HCT116 (cell line): Measurements from ENCODE around the gene PRDM2. TPM values are rescaled to one million over a fixed set of nuclear protein-coding genes. Genes with fewer than 3 reads are reported as not detected.

Source experiments
- ATAC-seq: fragments of 200-7000 bp; cut with Tn5 transposase; 2 replicates; pipeline ENCODE4 v1.9.1; 2020; ENCODE audit warnings: mild to moderate bottlenecking, moderate library complexity
- BruUV-seq: library from RNA; stranded (reverse); fragments of 400-500 nt; replicated peaks from 2 replicates; lab custom pipeline; 2021; lab: Mats Ljungman, UMichigan
- CTCF ChIA-PET: fragments of 300-600 bp; sonication (Branson Sonifier 250); formaldehyde crosslinking; loops from one replicate; lab custom pipeline; 2021; ENCODE audit warnings: antibody characterized with exemption; lab: Charles Lee
- POLR2A ChIA-PET: fragments of 300-600, 350-600 bp; sonication (Branson Sonifier 250); formaldehyde crosslinking; loops from one replicate; lab custom pipeline; 2021; ENCODE audit warnings: antibody characterized with exemption; lab: Charles Lee
- RAD21 ChIA-PET, 2 experiments: fragments of 300-600 bp; sonication (Branson Sonifier 250); formaldehyde crosslinking; loops; one replicate each; lab custom pipeline; 2023; ENCODE audit warnings: low total read pairs in 2 of 2; ENCODE audit not compliant: uncharacterized antibody in 2 of 2, unreplicated experiment in 2 of 2, low non-redundant PET in 1 of 2; lab: Charles Lee
- DNase-seq: peaks from one replicate; pipeline ENCODE4 v3.0.0-alpha.2; 2010; ENCODE audit warnings: low read depth, low spot score
- H2AFZ ChIP-seq: fragments of 200-600 bp; shearing (Covaris generic), sonication (generic); 2 replicates; pipeline ENCODE4 v1.6.1; 2017; ENCODE audit warnings: low read depth, mixed run types, mixed read lengths, antibody characterized with exemption, low read length; ENCODE audit not compliant: poor library complexity, severe bottlenecking
- H3K27ac ChIP-seq: 2 replicates; pipeline ENCODE4 v1.5.1; 2012; ENCODE audit warnings: low read depth, low read length
- H3K27me3 ChIP-seq: fragments of 200-600 bp; sonication (generic); 2 replicates; pipeline ENCODE4 v1.6.1; 2016; ENCODE audit warnings: mixed run types, low read length, mixed read lengths; ENCODE audit not compliant: insufficient read depth
- H3K36me3 ChIP-seq, 2 experiments: fragments of 200-500 bp in 1 of 2; fragments of 200-600 bp in 1 of 2; sonication (Bioruptor generic) in 1 of 2; sonication (generic) in 1 of 2; 2 replicates each; pipeline versions ENCODE4 v1.5.1 to v1.6.1; 2014 to 2016; ENCODE audit warnings: low read length in 2 of 2, inconsistent platforms in 1 of 2, mixed read lengths in 1 of 2, mixed run types in 1 of 2; ENCODE audit not compliant: insufficient read depth in 2 of 2, control insufficient read depth in 1 of 2
- H3K4me1 ChIP-seq, 2 experiments: fragments of 200-600 bp in 1 of 2; sonication (generic) in 1 of 2; 2 replicates each; pipeline versions ENCODE4 v1.5.1 to v1.6.1; 2012 to 2017; ENCODE audit warnings: low read length in 2 of 2, inconsistent platforms in 1 of 2, mild to moderate bottlenecking in 1 of 2, mixed read lengths in 1 of 2, mixed run types in 1 of 2, moderate library complexity in 1 of 2; ENCODE audit not compliant: insufficient read depth in 2 of 2, control insufficient read depth in 1 of 2
- H3K4me2 ChIP-seq: fragments of 200-600 bp; sonication (generic); 2 replicates; pipeline ENCODE4 v1.6.1; 2017; ENCODE audit warnings: mixed run types, low read length, mixed read lengths
- H3K4me3 ChIP-seq, 2 experiments: fragments of 200-600 bp in 1 of 2; sonication (generic) in 1 of 2; replicated peaks in 1 of 2; 2 replicates each; pipeline ENCODE4 v1.5.1; 2011 to 2016; ENCODE audit warnings: low read length in 2 of 2, control low read depth in 1 of 2, low read depth in 1 of 2, mild to moderate bottlenecking in 1 of 2, mixed read lengths in 1 of 2, mixed run types in 1 of 2
- H3K79me2 ChIP-seq: fragments of 200-600 bp; sonication (generic); 2 replicates; pipeline ENCODE4 v1.6.1; 2017; ENCODE audit warnings: mild to moderate bottlenecking, mixed run types, low read length, moderate library complexity, mixed read lengths; ENCODE audit not compliant: insufficient read depth
- H3K9ac ChIP-seq: fragments of 200-600 bp; sonication (generic); 2 replicates; pipeline ENCODE4 v1.6.1; 2016; ENCODE audit warnings: low read length, mixed read lengths
- H3K9me2 ChIP-seq: fragments of 200-600 bp; sonication (generic), shearing (Covaris generic); 2 replicates; pipeline ENCODE4 v1.6.1; 2017; ENCODE audit warnings: mixed run types, mild to moderate bottlenecking, moderate library complexity; ENCODE audit not compliant: insufficient read depth
- H3K9me3 ChIP-seq, 2 experiments: fragments of 200-500 bp in 1 of 2; fragments of 200-600 bp in 1 of 2; sonication (Bioruptor generic) in 1 of 2; sonication (generic) in 1 of 2; 2 replicates each; pipeline ENCODE4 v1.6.1; 2014 to 2017; ENCODE audit warnings: low read length in 2 of 2, mixed read lengths in 2 of 2, inconsistent platforms in 1 of 2, low read depth in 1 of 2, mild to moderate bottlenecking in 1 of 2, mixed run types in 1 of 2, moderate library complexity in 1 of 2; ENCODE audit not compliant: control insufficient read depth in 1 of 2, insufficient read depth in 1 of 2
- H4K20me1 ChIP-seq: fragments of 200-600 bp; sonication (generic), shearing (Covaris generic); 2 replicates; pipeline ENCODE4 v1.6.1; 2017; ENCODE audit warnings: mixed run types, mild to moderate bottlenecking, moderate library complexity; ENCODE audit not compliant: insufficient read depth
- ATF3 ChIP-seq: IDR thresholded peaks from 2 replicates; pipeline ENCODE4 v1.6.1; 2012
- CEBPB ChIP-seq: IDR thresholded peaks from 2 replicates; pipeline ENCODE4 v1.6.1; 2012; ENCODE audit warnings: low read depth
- CTCF ChIP-seq, 3 experiments: fragments of 200-600 bp in 1 of 3; sonication (generic) in 1 of 3; IDR thresholded peaks in 2 of 3; conservative IDR thresholded peaks in 1 of 3; 2 replicates each; pipeline ENCODE4 v1.5.1; 2012 to 2017; ENCODE audit warnings: low read depth in 2 of 3, low read length in 2 of 3, antibody characterized with exemption in 1 of 3, borderline replicate concordance in 1 of 3, control low read depth in 1 of 3, mild to moderate bottlenecking in 1 of 3, mixed read lengths in 1 of 3, mixed run types in 1 of 3, moderate library complexity in 1 of 3; ENCODE audit not compliant: insufficient read depth in 1 of 3
- EGR1 ChIP-seq: IDR thresholded peaks from 2 replicates; pipeline ENCODE4 v1.6.1; 2012; ENCODE audit warnings: low read depth
- ELF1 ChIP-seq: IDR thresholded peaks from 2 replicates; pipeline ENCODE4 v1.6.1; 2012; ENCODE audit warnings: low read depth, borderline replicate concordance
- EZH2 ChIP-seq: fragments of 200-600 bp; sonication (generic); IDR thresholded peaks from 2 replicates; pipeline ENCODE4 v1.6.1; 2017; ENCODE audit warnings: antibody characterized with exemption, mixed run types
- EZH2phosphoT487 ChIP-seq: fragments of 200-600 bp; IDR thresholded peaks from 2 replicates; pipeline ENCODE4 v1.6.1; 2018; ENCODE audit warnings: antibody characterized with exemption, borderline replicate concordance
- FOSL1 ChIP-seq: IDR thresholded peaks from 2 replicates; pipeline ENCODE4 v1.6.1; 2012; ENCODE audit warnings: low read depth
- JUND ChIP-seq: IDR thresholded peaks from 2 replicates; pipeline ENCODE4 v1.6.1; 2012
- MAX ChIP-seq: IDR thresholded peaks from 2 replicates; pipeline ENCODE4 v1.6.1; 2012
- POLR2A ChIP-seq: IDR thresholded peaks from 2 replicates; pipeline ENCODE4 v1.7.0; 2011; ENCODE audit warnings: borderline replicate concordance; ENCODE audit not compliant: insufficient read depth, insufficient read length; ENCODE audit errors: extremely low read depth
- POLR2AphosphoS5 ChIP-seq: IDR thresholded peaks from 2 replicates; pipeline ENCODE4 v1.6.1; 2011; ENCODE audit warnings: mild to moderate bottlenecking, low read depth, low read length, moderate library complexity
- REST ChIP-seq: IDR thresholded peaks from 2 replicates; pipeline ENCODE4 v1.6.1; 2012; ENCODE audit warnings: low read depth
- SIN3A ChIP-seq: IDR thresholded peaks from 2 replicates; pipeline ENCODE4 v1.6.1; 2012; ENCODE audit warnings: low read depth
- SRF ChIP-seq: IDR thresholded peaks from 2 replicates; pipeline ENCODE4 v1.6.1; 2012; ENCODE audit warnings: low read depth
- YY1 ChIP-seq: IDR thresholded peaks from 2 replicates; pipeline ENCODE4 v1.6.1; 2011; ENCODE audit warnings: low read length, low read depth, moderate library complexity, mild to moderate bottlenecking; ENCODE audit not compliant: insufficient replicate concordance; ENCODE audit errors: extremely low read depth
- ZBTB33 ChIP-seq: IDR thresholded peaks from 2 replicates; pipeline ENCODE4 v1.6.1; 2011; ENCODE audit warnings: mild to moderate bottlenecking, low read length, moderate library complexity; ENCODE audit not compliant: insufficient replicate concordance; ENCODE audit errors: extremely low read depth
- ZNF274 ChIP-seq: fragments of 200-500 bp; sonication (Bioruptor generic); IDR thresholded peaks from 2 replicates; pipeline ENCODE4 v1.6.1; 2014; ENCODE audit warnings: mild to moderate bottlenecking, low read depth, low read length, inconsistent platforms
- intact Hi-C: fragments of 100-400 bp; cut with micrococcal nuclease; formaldehyde crosslinking; loops from 2 replicates; pipeline ENCODE4 v1.10.0; 2022
- total RNA-seq: library from RNA; stranded (reverse); gene quantifications from one replicate; pipeline ENCODE4 v1.2.1, GENCODE V29; 2021; ENCODE audit not compliant: unreplicated experiment

PRDM2 gene
- total RNA-seq, 1 experiment from 2014 or later: 17.3 TPM

GRCh38 chr1:13710086-13710485 lies 10.1 kb downstream of the PRDM2 start:
- Histone ChIP-seq H3K9me3 (no peaks in the 10 kb centered on the region), H3K27ac (no peak overlapping the region), H3K4me1 (no peaks in the 10 kb centered on the region), H2AFZ (no peak overlapping the region), H3K9me2 (no peaks in the 10 kb centered on the region), H4K20me1 (no peaks in the 10 kb centered on the region), H3K27me3 (no peaks in the 10 kb centered on the region), H3K36me3 (no peaks in the 10 kb centered on the region), H3K9ac (no peak overlapping the region), H3K4me3 (no peak overlapping the region), H3K4me2 (no peak overlapping the region), H3K79me2 (no peaks in the 10 kb centered on the region)
- ChIA-PET RAD21 (no interaction called here), CTCF (no interaction called here), POLR2A (no interaction called here)
- intact Hi-C loops: no loop called here
- DNase-seq (no peak), ATAC-seq (no peak)
- no peak for TF ChIP-seq CTCF (IDR thresholded peaks at IDR 0.05 in 2 of 3, conservative IDR thresholded peaks at IDR 0.05 in 1 of 3; ENCODE audit: borderline replicate concordance in 1 of 3, insufficient read depth in 1 of 3, low read depth in 2 of 3, low read length in 2 of 3)
- no peak for TF ChIP-seq ZBTB33
- TF ChIP-seq REST: no peak
- TF ChIP-seq EGR1: no peak
- TF ChIP-seq MAX: no peak
- TF ChIP-seq SIN3A: no peak
- no peak for TF ChIP-seq POLR2A
- no peak for TF ChIP-seq YY1
- no peak for TF ChIP-seq ATF3
- no peak for TF ChIP-seq ELF1
- TF ChIP-seq EZH2: no peak
- TF ChIP-seq SRF: no peak
- TF ChIP-seq JUND: no peak
- TF ChIP-seq EZH2phosphoT487: no peak
- TF ChIP-seq FOSL1: no peak
- no peak for TF ChIP-seq POLR2AphosphoS5
- TF ChIP-seq ZNF274: no peak
- no peak for TF ChIP-seq CEBPB
- no TSS peak for BruUV-seq
